CD4-positive, alpha-beta T cell (primary cell): Measurements from ENCODE around the gene ATP10A. TPM values are rescaled to one million over a fixed set of nuclear protein-coding genes. Genes with fewer than 3 reads are reported as not detected.

Experiments used
- ATAC-seq: fragments of 200-7000 bp; cut with Tn5 transposase; one replicate; pipeline ENCODE4 v1.10.0; 2022; ENCODE audit warnings: mild to moderate bottlenecking; ENCODE audit not compliant: poor library complexity
- CTCF ChIA-PET: fragments of 350-600 bp; sonication (Branson Sonifier 250); formaldehyde crosslinking; loops from one replicate; lab custom pipeline; 2021; ENCODE audit warnings: antibody characterized with exemption, inconsistent platforms; lab: Charles Lee
- POLR2A ChIA-PET: fragments of 350-600 bp; sonication (Branson Sonifier 250); formaldehyde crosslinking; loops from one replicate; lab custom pipeline; 2021; ENCODE audit warnings: antibody characterized with exemption, inconsistent platforms; lab: Charles Lee
- DNase-seq, 14 experiments: peaks; one replicate each; pipeline ENCODE4 v3.0.0-alpha.2; 2013 to 2020; ENCODE audit warnings: mixed read lengths in 2 of 14
- H3K27ac ChIP-seq, 2 donors: one replicate each; pipeline versions ENCODE4 v1.5.1 to v1.7.0; 2013; ENCODE audit warnings: low read length in 2 of 2, low read depth in 1 of 2, mild to moderate bottlenecking in 1 of 2
- H3K27me3 ChIP-seq, 2 experiments: 1 replicate in 1 of 2; 2 replicates in 1 of 2; pipeline versions ENCODE4 v1.6.1 to v1.7.0; 2013; ENCODE audit warnings: low read length in 2 of 2, control low read depth in 1 of 2, mild to moderate bottlenecking in 1 of 2, moderate library complexity in 1 of 2; ENCODE audit not compliant: insufficient read depth in 2 of 2, control insufficient read depth in 1 of 2
- H3K36me3 ChIP-seq: one replicate; pipeline ENCODE4 v1.6.1; 2013; ENCODE audit warnings: low read length, control low read depth; ENCODE audit not compliant: insufficient read depth
- H3K4me1 ChIP-seq: one replicate; pipeline ENCODE4 v1.6.1; 2013; ENCODE audit warnings: low read length, control low read depth; ENCODE audit not compliant: insufficient read depth
- H3K4me3 ChIP-seq: one replicate; pipeline ENCODE4 v1.5.1; 2013; ENCODE audit warnings: mild to moderate bottlenecking, low read length, moderate library complexity
- H3K9me3 ChIP-seq, 2 experiments: 1 replicate in 1 of 2; 2 replicates in 1 of 2; pipeline versions ENCODE4 v1.6.1 to v1.7.0; 2013; ENCODE audit warnings: low read length in 2 of 2, mild to moderate bottlenecking in 2 of 2, control low read depth in 1 of 2, moderate library complexity in 1 of 2; ENCODE audit not compliant: control insufficient read depth in 1 of 2, insufficient read depth in 1 of 2
- H3K27ac Mint-ChIP-seq: one replicate; pipeline ENCODE4 v1.8.0; 2020; ENCODE audit warnings: mixed read lengths
- H3K27me3 Mint-ChIP-seq: one replicate; pipeline ENCODE4 v1.8.0; 2021; ENCODE audit warnings: mixed read lengths
- H3K36me3 Mint-ChIP-seq: one replicate; pipeline ENCODE4 v1.8.0; 2021; ENCODE audit warnings: low read depth, mixed read lengths
- H3K4me1 Mint-ChIP-seq: one replicate; pipeline ENCODE4 v1.8.0; 2021; ENCODE audit warnings: low read depth, mixed read lengths
- H3K4me3 Mint-ChIP-seq: one replicate; pipeline ENCODE4 v1.8.0; 2020; ENCODE audit warnings: mild to moderate bottlenecking, mixed read lengths
- H3K9me3 Mint-ChIP-seq: one replicate; pipeline ENCODE4 v1.8.0; 2020; ENCODE audit warnings: mixed read lengths
- CTCF ChIP-seq: fragments of 200-600 bp; IDR thresholded peaks from one replicate; pipeline ENCODE4 v1.8.0; 2022; ENCODE audit warnings: antibody characterized with exemption, mild to moderate bottlenecking
- intact Hi-C, 2 experiments: fragments of 100-400 bp; cut with DNase I in 1 of 2; cut with micrococcal nuclease in 1 of 2; formaldehyde crosslinking; loops; one replicate each; pipeline versions ENCODE4 v1.15.1 to v1.9.0; 2023 to 2025; cut with DNase I, micrococcal nuclease
- total RNA-seq, 174 experiments: library from RNA in 2 of 174; stranded (reverse) in 2 of 174; gene quantifications; one replicate each; pipeline ENCODE4 v1.2.3 and lab custom pipeline; 2021 to 2026

The ATP10A gene
- total RNA-seq, 2 experiments from 2014 or later = 30.0 to 30.4 TPM

GRCh38 chr15:25770618-25771337, 92.3 kb downstream of the ATP10A start:
- ChIA-PET CTCF (no interaction called here), POLR2A (no interaction called here)
- Histone ChIP-seq H3K4me3 (no peak overlapping the region), H3K27me3 (no peaks in the 10 kb centered on the region), H3K4me1 (no peaks in the 10 kb centered on the region), H3K27ac (no peak overlapping the region), H3K9me3 (no peaks in the 10 kb centered on the region), H3K36me3 (peaks cover 24% of the 10 kb centered on the region)
- H3K36me3 Mint-ChIP-seq = peaks cover 48% of the 10 kb centered on the region
- ATAC-seq (no peak), DNase-seq (no peak)
- H3K27me3 Mint-ChIP-seq = no peaks in the 10 kb centered on the region
- H3K27ac Mint-ChIP-seq = no peak overlapping the region
- H3K4me3 Mint-ChIP-seq = no peak overlapping the region
- H3K4me1 Mint-ChIP-seq = peaks cover 3% of the 10 kb centered on the region
- no peak for TF ChIP-seq CTCF
- intact Hi-C loops = no loop called here
- H3K9me3 Mint-ChIP-seq = no peaks in the 10 kb centered on the region

GRCh38 chr15:25770031-25770430, 93.1 kb downstream of the ATP10A start:
- Histone ChIP-seq H3K36me3 (peaks cover 24% of the 10 kb centered on the region), H3K9me3 (no peaks in the 10 kb centered on the region), H3K4me1 (no peaks in the 10 kb centered on the region), H3K27ac (no peak overlapping the region), H3K27me3 (no peaks in the 10 kb centered on the region), H3K4me3 (no peak overlapping the region)
- POLR2A ChIA-PET = no interaction called here
- H3K4me1 Mint-ChIP-seq = no peaks in the 10 kb centered on the region
- CTCF ChIA-PET = no interaction called here
- H3K27ac Mint-ChIP-seq = no peak overlapping the region
- no peak for ATAC-seq
- TF ChIP-seq CTCF = no peak
- no peak for DNase-seq
- no peaks in the 10 kb centered on the region for H3K27me3 Mint-ChIP-seq
- H3K9me3 Mint-ChIP-seq = no peaks in the 10 kb centered on the region
- H3K4me3 Mint-ChIP-seq = no peak overlapping the region
- peaks cover 55% of the 10 kb centered on the region for H3K36me3 Mint-ChIP-seq
- intact Hi-C loops = no loop called here

- CTCF ChIA-PET = no interaction called here
- DNase-seq (no peak), ATAC-seq (no peak)
- Histone ChIP-seq H3K4me1 (no peaks in the 10 kb centered on the region), H3K4me3 (no peak overlapping the region), H3K36me3 (peaks cover 32% of the 10 kb centered on the region), H3K9me3 (no peaks in the 10 kb centered on the region), H3K27me3 (no peaks in the 10 kb centered on the region), H3K27ac (no peak overlapping the region)
- Mint-ChIP-seq H3K9me3 (no peaks in the 10 kb centered on the region), H3K4me1 (no peaks in the 10 kb centered on the region), H3K36me3 (peaks cover 65% of the 10 kb centered on the region), H3K27me3 (no peaks in the 10 kb centered on the region), H3K4me3 (no peak overlapping the region), H3K27ac (no peak overlapping the region)
- intact Hi-C loops = no loop called here
- POLR2A ChIA-PET = no interaction called here
- no peak for TF ChIP-seq CTCF
Measured at GRCh38 chr15:25768271-25768670, 94.9 kb downstream of the ATP10A start.
